H9 (cell line): Measurements from ENCODE around the gene MAP3K21. TPM values are rescaled to one million over a fixed set of nuclear protein-coding genes. Genes with fewer than 3 reads are reported as not detected.

Experiments
- DNase-seq: peaks from one replicate; pipeline ENCODE4 v3.0.0-alpha.2; 2017
- H2AFZ ChIP-seq: one replicate; pipeline ENCODE4 v1.6.1; 2013; ENCODE audit warnings: mild to moderate bottlenecking, low read length, control low read depth, moderate library complexity
- H2AK5ac ChIP-seq: 2 replicates; pipeline ENCODE4 v1.6.1; 2013; ENCODE audit warnings: low read length, control low read depth, mixed read lengths; ENCODE audit not compliant: insufficient read length
- H2BK120ac ChIP-seq: one replicate; pipeline ENCODE4 v1.6.1; 2013; ENCODE audit warnings: low read depth, mild to moderate bottlenecking, low read length, control low read depth, inconsistent platforms; ENCODE audit not compliant: poor library complexity, severe bottlenecking
- H2BK12ac ChIP-seq: 2 replicates; pipeline ENCODE4 v1.6.1; 2013; ENCODE audit warnings: low read length, control low read depth, mixed read lengths, low read depth; ENCODE audit not compliant: insufficient read length
- H2BK15ac ChIP-seq: 2 replicates; pipeline ENCODE4 v1.6.1; 2013; ENCODE audit warnings: low read depth, low read length, control low read depth
- H2BK20ac ChIP-seq: one replicate; pipeline ENCODE4 v1.6.1; 2013; ENCODE audit warnings: low read depth, mild to moderate bottlenecking, low read length, control low read depth, inconsistent platforms; ENCODE audit not compliant: poor library complexity, severe bottlenecking
- H2BK5ac ChIP-seq: 2 replicates; pipeline ENCODE4 v1.6.1; 2013; ENCODE audit warnings: low read length, control low read depth, mixed read lengths; ENCODE audit not compliant: insufficient read length
- H3K14ac ChIP-seq: 2 replicates; pipeline ENCODE4 v1.6.1; 2013; ENCODE audit warnings: low read length, control low read depth; ENCODE audit not compliant: insufficient read depth
- H3K18ac ChIP-seq: 2 replicates; pipeline ENCODE4 v1.6.1; 2013; ENCODE audit warnings: low read depth, mild to moderate bottlenecking, mixed read lengths, low read length, control low read depth; ENCODE audit not compliant: insufficient read length
- H3K23ac ChIP-seq: 2 replicates; pipeline ENCODE4 v1.6.1; 2013; ENCODE audit warnings: low read length, control low read depth, mixed read lengths, low read depth; ENCODE audit not compliant: insufficient read length
- H3K23me2 ChIP-seq: 2 replicates; pipeline ENCODE4 v1.6.1; 2013; ENCODE audit warnings: low read depth, mild to moderate bottlenecking, mixed read lengths, low read length, control low read depth; ENCODE audit not compliant: insufficient read length, poor library complexity, severe bottlenecking
- H3K27ac ChIP-seq: 2 replicates; pipeline ENCODE4 v1.5.1; 2013; ENCODE audit warnings: low read length, control low read depth, mixed read lengths, low read depth; ENCODE audit not compliant: insufficient read length
- H3K27me3 ChIP-seq: 2 replicates; pipeline ENCODE4 v1.6.1; 2013; ENCODE audit warnings: low read length, control low read depth, inconsistent platforms; ENCODE audit not compliant: insufficient read depth
- H3K4ac ChIP-seq: 2 replicates; pipeline ENCODE4 v1.6.1; 2013; ENCODE audit warnings: low read depth, mild to moderate bottlenecking, control low read depth, inconsistent platforms, low read length, moderate library complexity
- H3K4me1 ChIP-seq: 2 replicates; pipeline ENCODE4 v1.6.1; 2013; ENCODE audit warnings: low read length, control low read depth, inconsistent platforms; ENCODE audit not compliant: insufficient read depth
- H3K4me2 ChIP-seq: 2 replicates; pipeline ENCODE4 v1.6.1; 2013; ENCODE audit warnings: low read length, control low read depth, mixed read lengths; ENCODE audit not compliant: insufficient read length, insufficient read depth
- H3K56ac ChIP-seq: 2 replicates; pipeline ENCODE4 v1.6.1; 2013; ENCODE audit warnings: low read depth, mild to moderate bottlenecking, mixed read lengths, low read length, control low read depth; ENCODE audit not compliant: insufficient read length
- H3K79me1 ChIP-seq: 2 replicates; pipeline ENCODE4 v1.6.1; 2013; ENCODE audit warnings: low read depth, mild to moderate bottlenecking, moderate library complexity, low read length, control low read depth, inconsistent platforms; ENCODE audit not compliant: insufficient read depth, poor library complexity, severe bottlenecking
- H3K79me2 ChIP-seq: 2 replicates; pipeline ENCODE4 v1.6.1; 2013; ENCODE audit warnings: low read length, control low read depth, inconsistent platforms; ENCODE audit not compliant: insufficient read depth
- H3K9ac ChIP-seq: 2 replicates; pipeline ENCODE4 v1.6.1; 2013; ENCODE audit warnings: low read length, control low read depth, mixed read lengths; ENCODE audit not compliant: insufficient read length; ENCODE audit errors: extremely low read depth
- H3K9me3 ChIP-seq: one replicate; pipeline ENCODE4 v1.6.1; 2013; ENCODE audit warnings: low read depth, low read length, inconsistent platforms; ENCODE audit not compliant: control insufficient read depth
- H3T11ph ChIP-seq: one replicate; pipeline ENCODE4 v1.6.1; 2013; ENCODE audit warnings: mild to moderate bottlenecking, low read length, control low read depth, inconsistent platforms
- H4K20me1 ChIP-seq: one replicate; pipeline ENCODE4 v1.6.1; 2013; ENCODE audit not compliant: control insufficient read depth, insufficient read length, insufficient read depth
- H4K5ac ChIP-seq: 2 replicates; pipeline ENCODE4 v1.6.1; 2013; ENCODE audit warnings: low read depth, mild to moderate bottlenecking, mixed read lengths, low read length, control low read depth; ENCODE audit not compliant: insufficient read length
- H4K8ac ChIP-seq: replicated peaks from 2 replicates; pipeline ENCODE4 v1.6.1; 2013; ENCODE audit warnings: low read length, control low read depth, mixed read lengths, low read depth; ENCODE audit not compliant: insufficient read length
- H4K91ac ChIP-seq: 2 replicates; pipeline ENCODE4 v1.6.1; 2013; ENCODE audit warnings: low read depth, mild to moderate bottlenecking, moderate library complexity, mixed read lengths, low read length, control low read depth; ENCODE audit not compliant: insufficient read length
- H3K27ac Mint-ChIP-seq, 3 experiments: 2 replicates in 2 of 3; 3 replicates in 1 of 3; pipeline ENCODE4 v1.8.0; 2020 to 2021; ENCODE audit warnings: mixed read lengths in 3 of 3, mild to moderate bottlenecking in 1 of 3, moderate library complexity in 1 of 3
- H3K27me3 Mint-ChIP-seq: 2 replicates; pipeline ENCODE4 v1.8.0; 2021; ENCODE audit warnings: low read depth, mild to moderate bottlenecking, moderate library complexity, mixed read lengths
- H3K36me3 Mint-ChIP-seq, 3 experiments: 2 replicates in 2 of 3; 3 replicates in 1 of 3; pipeline ENCODE4 v1.8.0; 2020 to 2021; ENCODE audit warnings: low read depth in 3 of 3, mixed read lengths in 3 of 3; ENCODE audit not compliant: insufficient read depth in 1 of 3
- H3K4me1 Mint-ChIP-seq, 2 experiments: 2 replicates each; pipeline ENCODE4 v1.8.0; 2020; ENCODE audit warnings: mixed read lengths in 2 of 2
- H3K4me3 Mint-ChIP-seq, 2 experiments: 2 replicates in 1 of 2; 3 replicates in 1 of 2; pipeline ENCODE4 v1.8.0; 2020 to 2021; ENCODE audit warnings: mild to moderate bottlenecking in 2 of 2, mixed read lengths in 2 of 2, moderate library complexity in 1 of 2
- H3K9me3 Mint-ChIP-seq, 2 experiments: 2 replicates in 1 of 2; 3 replicates in 1 of 2; pipeline ENCODE4 v1.8.0; 2020; ENCODE audit warnings: mild to moderate bottlenecking in 2 of 2, mixed read lengths in 2 of 2, moderate library complexity in 1 of 2
- WGBS: extraction: QIAGEN DNeasy Blood & Tissue Kit; methylation state at CpG from one replicate; pipeline ENCODE4 v1.1.7; 2013; ENCODE audit warnings: missing lambda C conversion rate, low lambda C conversion rate, mixed read lengths; ENCODE audit not compliant: insufficient read length; ENCODE audit errors: extremely low coverage; 5-methylcytosine and 5-hydroxymethylcytosine counted together
- total RNA-seq: library from RNA; stranded (reverse); gene quantifications from 2 replicates; pipeline ENCODE4 v1.2.1, GENCODE V29; 2021
- TF ChIP-seq, protein P1 (sequence below): fragments of 200-600 bp; sonication (generic); conservative IDR thresholded peaks from 3 replicates; pipeline ENCODE4 v1.8.0; 2021; ENCODE audit warnings: antibody characterized with exemption, mild to moderate bottlenecking

Gene MAP3K21
- total RNA-seq, 1 experiment from 2014 or later: 11.7 TPM

DNA sequence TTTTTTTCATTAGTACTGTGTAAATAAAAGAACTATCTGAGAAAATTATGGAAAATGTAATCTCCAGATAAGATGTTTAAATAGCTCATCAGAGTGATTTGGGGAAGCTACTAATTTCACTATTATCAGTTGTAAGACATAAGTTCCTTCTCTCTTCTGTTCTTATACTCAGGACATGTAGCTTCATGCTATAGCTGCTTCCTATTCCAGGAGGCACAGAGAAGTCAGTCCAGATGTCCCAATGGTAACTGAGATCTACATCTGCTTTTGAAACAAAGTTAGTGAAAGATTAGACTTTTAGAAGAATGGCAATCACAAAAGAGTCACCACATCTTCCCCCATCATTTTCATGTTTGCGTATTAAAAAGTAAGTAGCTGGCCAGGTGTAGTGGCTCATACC, 5.6 kb downstream of the MAP3K21 start:
- H3K27ac Mint-ChIP-seq: no peak overlapping the region
- H3K27ac ChIP-seq: no peak overlapping the region
- no peak overlapping the region for H2BK15ac ChIP-seq
- no peak overlapping the region for H3T11ph ChIP-seq
- no peak overlapping the region for H4K5ac ChIP-seq
- no peaks in the 10 kb centered on the region for H3K79me1 ChIP-seq
- peaks cover 8% of the 10 kb centered on the region for H3K27me3 Mint-ChIP-seq
- no peak overlapping the region for H2BK120ac ChIP-seq
- no peak overlapping the region for H4K8ac ChIP-seq
- TF ChIP-seq, protein P1, sequence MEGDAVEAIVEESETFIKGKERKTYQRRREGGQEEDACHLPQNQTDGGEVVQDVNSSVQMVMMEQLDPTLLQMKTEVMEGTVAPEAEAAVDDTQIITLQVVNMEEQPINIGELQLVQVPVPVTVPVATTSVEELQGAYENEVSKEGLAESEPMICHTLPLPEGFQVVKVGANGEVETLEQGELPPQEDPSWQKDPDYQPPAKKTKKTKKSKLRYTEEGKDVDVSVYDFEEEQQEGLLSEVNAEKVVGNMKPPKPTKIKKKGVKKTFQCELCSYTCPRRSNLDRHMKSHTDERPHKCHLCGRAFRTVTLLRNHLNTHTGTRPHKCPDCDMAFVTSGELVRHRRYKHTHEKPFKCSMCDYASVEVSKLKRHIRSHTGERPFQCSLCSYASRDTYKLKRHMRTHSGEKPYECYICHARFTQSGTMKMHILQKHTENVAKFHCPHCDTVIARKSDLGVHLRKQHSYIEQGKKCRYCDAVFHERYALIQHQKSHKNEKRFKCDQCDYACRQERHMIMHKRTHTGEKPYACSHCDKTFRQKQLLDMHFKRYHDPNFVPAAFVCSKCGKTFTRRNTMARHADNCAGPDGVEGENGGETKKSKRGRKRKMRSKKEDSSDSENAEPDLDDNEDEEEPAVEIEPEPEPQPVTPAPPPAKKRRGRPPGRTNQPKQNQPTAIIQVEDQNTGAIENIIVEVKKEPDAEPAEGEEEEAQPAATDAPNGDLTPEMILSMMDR: no peak
- no peak overlapping the region for H3K4me3 Mint-ChIP-seq
- H3K4me1 Mint-ChIP-seq: peaks cover 27 to 38% of the 10 kb centered on the region in 2 experiments
- H3K36me3 Mint-ChIP-seq: no peaks in the 10 kb centered on the region; a peak in 2 of 7 replicates
- H3K9ac ChIP-seq: no peak overlapping the region
- no peak overlapping the region for H2BK20ac ChIP-seq
- peaks cover 9% of the 10 kb centered on the region for H3K23me2 ChIP-seq
- no peak overlapping the region for H4K91ac ChIP-seq
- peaks cover 16% of the 10 kb centered on the region; the same call in 1 of the 2 replicates for H3K79me2 ChIP-seq
- H2BK12ac ChIP-seq: no peak overlapping the region
- H3K27me3 ChIP-seq: no peaks in the 10 kb centered on the region; the same call in 1 of the 2 replicates
- H3K23ac ChIP-seq: no peak overlapping the region
- DNase-seq: no peak
- H2AFZ ChIP-seq: no peak overlapping the region
- H3K14ac ChIP-seq: no peak overlapping the region
- no peak overlapping the region for H3K4ac ChIP-seq
- no peak overlapping the region for H3K56ac ChIP-seq
- H3K9me3 ChIP-seq: no peaks in the 10 kb centered on the region
- 0 out of 5 replicates have a peak, but pooled peaks cover 0 to 2% of the 10 kb centered on the region in 2 experiments for H3K9me3 Mint-ChIP-seq
- no peaks in the 10 kb centered on the region for H4K20me1 ChIP-seq
- peaks cover 2% of the 10 kb centered on the region; the same call in 1 of the 2 replicates for H3K4me1 ChIP-seq
- no peak overlapping the region for H2AK5ac ChIP-seq
- WGBS: no CpG with 5 or more reads among the region's 1 CpG
- H3K4me2 ChIP-seq: no peak overlapping the region
- H3K18ac ChIP-seq: no peak overlapping the region
- no peak overlapping the region for H2BK5ac ChIP-seq
